Activated CD4-positive, alpha-beta memory T cell treated with anti-CD3 and anti-CD28 coated beads, Interleukin-2, amount 10 ng/mL, durations not matched to agents 7 days and 5 days (primary cell): Measurements from ENCODE around the gene TRIM38. TPM values are rescaled to one million over a fixed set of nuclear protein-coding genes. Genes with fewer than 3 reads are reported as not detected.

Experiments used
- CTCF ChIA-PET: fragments of 350-600 bp; sonication (Branson Sonifier 250); formaldehyde crosslinking; loops from one replicate; lab custom pipeline; 2021; ENCODE audit warnings: antibody characterized with exemption, inconsistent platforms; lab: Charles Lee
- POLR2A ChIA-PET: fragments of 350-600 bp; sonication (Branson Sonifier 250); formaldehyde crosslinking; loops from one replicate; lab custom pipeline; 2021; ENCODE audit warnings: antibody characterized with exemption; lab: Charles Lee
- DNase-seq: peaks from one replicate; pipeline ENCODE4 v3.0.0-alpha.2; 2020
- H3K27ac Mint-ChIP-seq: one replicate; pipeline ENCODE4 v1.8.0; 2021; ENCODE audit warnings: mild to moderate bottlenecking, mixed read lengths
- H3K27me3 Mint-ChIP-seq: one replicate; pipeline ENCODE4 v1.8.0; 2021; ENCODE audit warnings: mixed read lengths
- H3K36me3 Mint-ChIP-seq: one replicate; pipeline ENCODE4 v1.8.0; 2021; ENCODE audit warnings: low read depth, mixed read lengths
- H3K4me1 Mint-ChIP-seq: one replicate; pipeline ENCODE4 v1.8.0; 2021; ENCODE audit warnings: mixed read lengths
- H3K4me3 Mint-ChIP-seq: one replicate; pipeline ENCODE4 v1.8.0; 2021; ENCODE audit warnings: mild to moderate bottlenecking, mixed read lengths
- H3K9me3 Mint-ChIP-seq: one replicate; pipeline ENCODE4 v1.8.0; 2021; ENCODE audit warnings: mixed read lengths
- total RNA-seq, 2 experiments: library from RNA; stranded (reverse); gene quantifications; one replicate each; pipeline ENCODE4 v1.2.3, GENCODE V29; 2021

TRIM38 gene
- total RNA-seq, 2 experiments from 2014 or later, result 32.6 to 33.5 TPM

GRCh38 chr6:26025894-26026832 lies 63.6 kb downstream of the TRIM38 start:
- peak overlapping the region; percentile 100 for H3K27ac Mint-ChIP-seq
- peaks cover 84% of the 10 kb centered on the region for H3K4me1 Mint-ChIP-seq
- peak overlapping the region; percentile 75 for H3K4me3 Mint-ChIP-seq
- POLR2A ChIA-PET, result interaction anchor here (0.7 to 22.9 kb wide), 56 partner anchors 6 to 1868 kb away, joined by 3 to 2531 read pairs (median 8); partner anchors contain the start of gene TRIM38
- H3K27me3 Mint-ChIP-seq, result peaks cover 2% of the 10 kb centered on the region
- H3K9me3 Mint-ChIP-seq, result no peaks in the 10 kb centered on the region
- CTCF ChIA-PET, result interaction anchor here (0.9 to 3.7 kb wide), 23 partner anchors 9 to 1870 kb away, joined by 3 to 36 read pairs (median 5); partner anchors contain the start of gene TRIM38
- peaks cover 3% of the 10 kb centered on the region for H3K36me3 Mint-ChIP-seq
- DNase-seq, result peak; percentile 94

- Mint-ChIP-seq H3K4me1 (peaks cover 88% of the 10 kb centered on the region), H3K4me3 (peak overlapping the region; percentile 75), H3K27ac (peak overlapping the region; percentile 100), H3K9me3 (no peaks in the 10 kb centered on the region), H3K36me3 (peaks cover 11% of the 10 kb centered on the region), H3K27me3 (peaks cover 2% of the 10 kb centered on the region)
- POLR2A ChIA-PET, result interaction anchor here (0.6 to 22.9 kb wide), 56 partner anchors 7 to 1867 kb away, joined by 3 to 2531 read pairs (median 6); partner anchors contain the start of gene TRIM38
- peak; percentile 96 for DNase-seq
- CTCF ChIA-PET, result interaction anchor here (0.9 to 3.7 kb wide), 20 partner anchors 10 to 1869 kb away, joined by 3 to 36 read pairs (median 5); partner anchors contain the start of gene TRIM38
Measured at GRCh38 chr6:26026833-26027490, 64.4 kb downstream of the TRIM38 start.

- Mint-ChIP-seq H3K36me3 (peaks cover 11% of the 10 kb centered on the region), H3K27ac (peak overlapping the region; percentile 100), H3K9me3 (no peaks in the 10 kb centered on the region), H3K4me3 (peak overlapping the region; percentile 75), H3K4me1 (peaks cover 87% of the 10 kb centered on the region), H3K27me3 (peaks cover 2% of the 10 kb centered on the region)
- CTCF ChIA-PET, result interaction anchor here (1.8 to 3.7 kb wide), 4 partner anchors 11 to 1797 kb away, joined by 4 to 36 read pairs (median 26); a partner anchor contains a TSS
- DNase-seq, result no peak
- POLR2A ChIA-PET, result interaction anchor here (0.6 to 22.9 kb wide), 25 partner anchors 8 to 1866 kb away, joined by 3 to 2531 read pairs (median 14); partner anchors contain the start of gene TRIM38
Measured at GRCh38 chr6:26027491-26028211, 65.0 kb downstream of the TRIM38 start.

GRCh38 chr6:26028212-26028745 lies 65.7 kb downstream of the TRIM38 start:
- Mint-ChIP-seq H3K27me3 (peaks cover 2% of the 10 kb centered on the region), H3K4me3 (peak overlapping the region; percentile 16), H3K9me3 (no peaks in the 10 kb centered on the region), H3K36me3 (peaks cover 11% of the 10 kb centered on the region), H3K27ac (peak overlapping the region; percentile 100), H3K4me1 (peaks cover 85% of the 10 kb centered on the region)
- DNase-seq, result no peak
- ChIA-PET POLR2A (interaction anchor here (1.0 to 22.9 kb wide), 22 partner anchors 8 to 1865 kb away, joined by 3 to 2531 read pairs (median 18); partner anchors contain the start of gene TRIM38), CTCF (interaction anchor here (3.0 kb wide), 1 partner anchor 15 kb away, joined by 36 read pairs; a partner anchor contains a TSS)

- H3K36me3 Mint-ChIP-seq, result peaks cover 11% of the 10 kb centered on the region
- no peak for DNase-seq
- no peaks in the 10 kb centered on the region for H3K9me3 Mint-ChIP-seq
- peak overlapping the region; percentile 100 for H3K27ac Mint-ChIP-seq
- H3K4me3 Mint-ChIP-seq, result peak overlapping the region; percentile 16
- peaks cover 2% of the 10 kb centered on the region for H3K27me3 Mint-ChIP-seq
- ChIA-PET POLR2A (interaction anchor here (0.7 to 22.9 kb wide), 24 partner anchors 9 to 1865 kb away, joined by 3 to 2531 read pairs (median 36); partner anchors contain the start of gene TRIM38), CTCF (interaction anchor here (1.4 to 1.7 kb wide), 2 partner anchors 12 to 16 kb away, joined by 6 to 17 read pairs; a partner anchor contains a TSS)
- peaks cover 83% of the 10 kb centered on the region for H3K4me1 Mint-ChIP-seq
Measured at GRCh38 chr6:26028746-26029569, 66.4 kb downstream of the TRIM38 start.

- Mint-ChIP-seq H3K36me3 (peaks cover 11% of the 10 kb centered on the region), H3K4me3 (no peak overlapping the region), H3K27me3 (peaks cover 2% of the 10 kb centered on the region), H3K27ac (peak overlapping the region; percentile 100), H3K4me1 (peaks cover 83% of the 10 kb centered on the region), H3K9me3 (no peaks in the 10 kb centered on the region)
- no peak for DNase-seq
- POLR2A ChIA-PET, result interaction anchor here (0.7 to 22.9 kb wide), 18 partner anchors 10 to 1864 kb away, joined by 3 to 2531 read pairs (median 44); a partner anchor contains a TSS
- CTCF ChIA-PET, result interaction anchor here (1.4 to 4.1 kb wide), 4 partner anchors 8 to 68 kb away, joined by 5 to 56 read pairs (median 12); a partner anchor contains a TSS
Measured at GRCh38 chr6:26029570-26029856, 66.9 kb downstream of the TRIM38 start.

GRCh38 chr6:26029857-26030653 lies 67.5 kb downstream of the TRIM38 start:
- no peak for DNase-seq
- peaks cover 2% of the 10 kb centered on the region for H3K27me3 Mint-ChIP-seq
- POLR2A ChIA-PET, result interaction anchor here (0.7 to 22.9 kb wide), 27 partner anchors 10 to 1864 kb away, joined by 3 to 2531 read pairs (median 34); a partner anchor contains a TSS

GRCh38 chr6:26030716-26031115 lies 68.1 kb downstream of the TRIM38 start:
- Mint-ChIP-seq H3K4me3 (peak overlapping the region; percentile 84), H3K9me3 (no peaks in the 10 kb centered on the region), H3K4me1 (peaks cover 79% of the 10 kb centered on the region), H3K36me3 (peaks cover 11% of the 10 kb centered on the region), H3K27ac (peak overlapping the region; percentile 100), H3K27me3 (peaks cover 2% of the 10 kb centered on the region)
- no peak for DNase-seq
- POLR2A ChIA-PET, result interaction anchor here (1.0 to 22.9 kb wide), 36 partner anchors 10 to 1863 kb away, joined by 3 to 2531 read pairs (median 23); partner anchors contain the start of gene RIPOR2
- CTCF ChIA-PET, result interaction anchor here (1.4 to 5.2 kb wide), 8 partner anchors 9 to 220 kb away, joined by 3 to 72 read pairs (median 6); a partner anchor contains a TSS

More at GRCh38 chr6:26029857-26030653, 67.5 kb downstream of the TRIM38 start:
- Mint-ChIP-seq H3K36me3 (peaks cover 11% of the 10 kb centered on the region), H3K4me3 (peak overlapping the region; percentile 62), H3K27ac (peak overlapping the region; percentile 100), H3K9me3 (no peaks in the 10 kb centered on the region), H3K4me1 (peaks cover 84% of the 10 kb centered on the region)
- CTCF ChIA-PET, result interaction anchor here (1.4 to 4.1 kb wide), 5 partner anchors 9 to 221 kb away, joined by 3 to 56 read pairs (median 6); a partner anchor contains a TSS

- Mint-ChIP-seq H3K4me3 (peak overlapping the region; percentile 84), H3K27me3 (peaks cover 2% of the 10 kb centered on the region), H3K27ac (peak overlapping the region; percentile 100), H3K36me3 (peaks cover 11% of the 10 kb centered on the region), H3K4me1 (peaks cover 77% of the 10 kb centered on the region), H3K9me3 (no peaks in the 10 kb centered on the region)
- no peak for DNase-seq
- CTCF ChIA-PET, result interaction anchor here (0.9 to 5.2 kb wide), 10 partner anchors 10 to 219 kb away, joined by 3 to 72 read pairs (median 5); a partner anchor contains a TSS
- POLR2A ChIA-PET, result interaction anchor here (0.8 to 22.9 kb wide), 42 partner anchors 9 to 1863 kb away, joined by 3 to 2531 read pairs (median 17); partner anchors contain the start of genes RIPOR2 and TRIM38
Measured at GRCh38 chr6:26031151-26031594, 68.6 kb downstream of the TRIM38 start.
